RWPE1 (cell line): Measurements from ENCODE around the gene CDH10.

Experiments used
- CTCF ChIA-PET: fragments of 350-600 bp; sonication (Branson Sonifier 250); formaldehyde crosslinking; extraction: SDS; loops from one replicate; lab custom pipeline; 2021; lab: Yijun Ruan, JAX
- POLR2A ChIA-PET: fragments of 400-600 bp; formaldehyde crosslinking; extraction: SDS; loops from one replicate; lab custom pipeline; 2020; ENCODE audit warnings: antibody characterized with exemption; ENCODE audit not compliant: low non-redundant PET; lab: Yijun Ruan, JAX
- DNase-seq: peaks from one replicate; pipeline ENCODE4 v3.0.0; 2012; ENCODE audit warnings: low spot score
- H3K27ac ChIP-seq: fragments of 450-650 bp; 2 replicates; pipeline ENCODE4 v1.5.1; 2017
- TF ChIP-seq, protein P1 (sequence below): fragments of 450-650 bp; conservative IDR thresholded peaks from 2 replicates; pipeline ENCODE4 v1.5.1; 2017; ENCODE audit warnings: low read depth, mild to moderate bottlenecking

The CDH10 gene

DNA sequence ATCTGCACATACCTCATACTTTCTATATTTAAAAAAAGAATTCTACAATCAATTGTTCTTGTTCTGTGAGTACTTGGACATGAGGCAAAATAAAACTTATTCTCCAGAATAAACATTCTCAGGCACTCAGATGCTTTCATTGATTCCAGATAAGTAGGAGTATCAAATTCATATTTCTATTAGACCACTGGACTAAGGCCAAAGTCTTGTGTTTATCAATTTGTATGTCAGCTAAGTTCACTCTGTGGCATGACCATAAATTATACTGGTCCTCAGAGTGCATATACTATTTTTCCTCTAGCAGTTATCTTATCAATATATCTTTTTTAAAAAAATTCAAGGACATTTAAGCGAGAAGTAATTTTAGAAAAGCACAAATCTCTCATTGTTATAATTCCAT lies 28.2 kb downstream of the CDH10 start:
- TF ChIP-seq, protein P1, sequence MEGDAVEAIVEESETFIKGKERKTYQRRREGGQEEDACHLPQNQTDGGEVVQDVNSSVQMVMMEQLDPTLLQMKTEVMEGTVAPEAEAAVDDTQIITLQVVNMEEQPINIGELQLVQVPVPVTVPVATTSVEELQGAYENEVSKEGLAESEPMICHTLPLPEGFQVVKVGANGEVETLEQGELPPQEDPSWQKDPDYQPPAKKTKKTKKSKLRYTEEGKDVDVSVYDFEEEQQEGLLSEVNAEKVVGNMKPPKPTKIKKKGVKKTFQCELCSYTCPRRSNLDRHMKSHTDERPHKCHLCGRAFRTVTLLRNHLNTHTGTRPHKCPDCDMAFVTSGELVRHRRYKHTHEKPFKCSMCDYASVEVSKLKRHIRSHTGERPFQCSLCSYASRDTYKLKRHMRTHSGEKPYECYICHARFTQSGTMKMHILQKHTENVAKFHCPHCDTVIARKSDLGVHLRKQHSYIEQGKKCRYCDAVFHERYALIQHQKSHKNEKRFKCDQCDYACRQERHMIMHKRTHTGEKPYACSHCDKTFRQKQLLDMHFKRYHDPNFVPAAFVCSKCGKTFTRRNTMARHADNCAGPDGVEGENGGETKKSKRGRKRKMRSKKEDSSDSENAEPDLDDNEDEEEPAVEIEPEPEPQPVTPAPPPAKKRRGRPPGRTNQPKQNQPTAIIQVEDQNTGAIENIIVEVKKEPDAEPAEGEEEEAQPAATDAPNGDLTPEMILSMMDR = no peak
- POLR2A ChIA-PET = no interaction called here
- H3K27ac ChIP-seq = no peak overlapping the region
- DNase-seq = no peak
- CTCF ChIA-PET = no interaction called here

DNA sequence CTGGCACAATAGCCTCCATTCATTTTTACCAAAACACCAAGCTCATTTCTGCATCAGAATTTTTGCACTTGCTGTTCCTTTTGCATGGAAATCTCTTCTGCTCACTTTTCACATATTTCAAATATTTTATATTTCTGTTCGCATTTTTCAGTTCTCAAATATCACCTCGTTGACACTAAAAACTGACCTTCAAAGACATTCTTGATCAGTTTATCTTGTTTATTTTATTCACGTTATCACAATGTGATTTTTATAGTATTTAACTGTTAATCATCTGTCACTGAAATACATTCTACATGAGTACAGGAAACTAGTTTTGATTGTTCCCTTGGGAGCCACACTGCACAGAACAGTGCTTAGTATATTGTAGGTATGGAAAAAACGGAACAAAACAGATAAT lies 29.6 kb downstream of the CDH10 start:
- H3K27ac ChIP-seq = no peak overlapping the region
- DNase-seq = no peak
- TF ChIP-seq, protein P1 = no peak
- ChIA-PET POLR2A (no interaction called here), CTCF (interaction anchor here (0.7 kb wide), 1 partner anchor 1931 kb away, joined by 4 read pairs; no protein-coding TSS in a partner anchor)

DNA sequence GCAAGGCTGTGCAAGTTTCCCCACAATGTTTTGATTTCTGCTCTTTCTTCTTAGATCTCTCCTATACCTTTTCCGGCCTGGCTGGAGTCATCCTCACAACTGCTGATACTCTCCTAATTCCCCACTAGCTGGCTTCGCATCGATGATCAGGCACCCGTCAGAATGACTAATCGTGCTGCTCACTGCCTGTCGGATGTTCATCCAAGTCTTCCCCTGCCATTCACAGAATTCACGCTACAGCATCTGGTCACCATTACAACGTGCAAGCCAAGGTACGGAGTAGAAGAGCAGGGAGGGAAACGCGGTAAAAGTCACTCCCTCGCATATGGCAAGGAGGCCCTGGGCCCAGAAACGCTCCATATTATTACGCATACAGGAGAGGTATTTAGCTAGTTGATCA lies 35.1 kb downstream of the CDH10 start:
- H3K27ac ChIP-seq = no peak overlapping the region
- DNase-seq = no peak
- ChIA-PET CTCF (interaction anchor here (0.5 to 0.7 kb wide), 3 partner anchors 89 to 1505 kb away, joined by 3 read pairs; no protein-coding TSS in a partner anchor), POLR2A (no interaction called here)
- TF ChIP-seq, protein P1 = no peak

DNA sequence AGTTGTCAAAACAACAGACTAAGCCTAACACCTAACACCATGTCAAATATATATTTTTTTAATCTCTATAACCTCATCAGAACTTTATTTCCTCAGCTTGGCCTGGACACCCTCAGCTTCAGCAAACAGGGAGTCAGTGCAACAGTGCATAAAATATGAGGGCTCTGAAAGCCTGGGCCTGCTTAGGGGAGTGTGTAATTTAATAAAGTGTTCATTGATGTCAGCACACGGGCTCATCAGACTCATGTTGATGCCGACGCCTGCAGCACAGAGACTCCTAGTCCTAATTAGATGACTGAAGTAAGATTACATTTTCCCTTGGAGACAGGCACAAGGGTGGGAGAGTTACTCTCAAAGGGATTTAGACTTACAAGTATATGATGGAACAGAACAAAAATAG lies 37.8 kb downstream of the CDH10 start:
- H3K27ac ChIP-seq = no peak overlapping the region
- DNase-seq = no peak
- ChIA-PET POLR2A (no interaction called here), CTCF (no interaction called here)
- TF ChIP-seq, protein P1 = no peak

DNA sequence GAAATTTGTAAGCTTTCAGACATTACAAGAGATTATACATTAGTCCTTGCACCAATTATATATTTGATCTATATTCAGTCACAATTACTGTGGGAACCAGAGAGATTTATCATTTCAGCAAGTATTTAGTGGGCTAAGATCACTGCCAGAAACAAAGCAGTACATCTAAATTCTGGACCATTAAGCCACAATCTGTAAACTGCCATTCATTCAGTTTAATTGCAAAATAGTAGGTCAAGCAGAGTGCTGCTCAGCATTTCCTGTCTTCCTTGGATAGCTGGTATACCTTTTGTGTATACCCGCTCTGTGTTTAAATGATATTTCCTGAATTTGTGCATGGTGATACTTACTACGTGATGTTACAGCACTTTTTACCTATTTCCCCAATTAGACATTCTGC lies 42.6 kb downstream of the CDH10 start:
- CTCF ChIA-PET = no interaction called here
- POLR2A ChIA-PET = no interaction called here
- no peak for DNase-seq
- H3K27ac ChIP-seq = no peak overlapping the region
- TF ChIP-seq, protein P1 = no peak

DNA sequence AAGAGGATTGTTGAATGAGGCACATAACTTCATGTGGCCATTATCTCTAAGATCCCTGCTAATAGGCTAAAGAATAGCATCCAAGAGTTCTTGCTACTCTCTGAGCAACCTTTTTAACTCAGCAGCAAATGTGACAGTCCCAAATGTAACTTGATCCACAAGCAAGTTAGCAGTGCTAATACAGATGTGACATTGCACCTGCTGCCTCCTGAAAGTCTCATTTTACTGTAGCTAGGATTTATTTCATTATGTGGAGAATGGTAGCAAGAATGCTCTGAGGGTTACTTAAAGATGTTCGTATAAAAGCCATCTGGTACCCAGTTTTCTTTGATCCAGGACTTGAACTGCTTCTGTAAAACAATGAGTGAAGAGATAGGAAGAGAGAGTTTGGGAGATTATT lies 45.8 kb downstream of the CDH10 start:
- POLR2A ChIA-PET = no interaction called here
- DNase-seq = no peak
- H3K27ac ChIP-seq = no peak overlapping the region
- CTCF ChIA-PET = no interaction called here
- TF ChIP-seq, protein P1 = no peak

DNA sequence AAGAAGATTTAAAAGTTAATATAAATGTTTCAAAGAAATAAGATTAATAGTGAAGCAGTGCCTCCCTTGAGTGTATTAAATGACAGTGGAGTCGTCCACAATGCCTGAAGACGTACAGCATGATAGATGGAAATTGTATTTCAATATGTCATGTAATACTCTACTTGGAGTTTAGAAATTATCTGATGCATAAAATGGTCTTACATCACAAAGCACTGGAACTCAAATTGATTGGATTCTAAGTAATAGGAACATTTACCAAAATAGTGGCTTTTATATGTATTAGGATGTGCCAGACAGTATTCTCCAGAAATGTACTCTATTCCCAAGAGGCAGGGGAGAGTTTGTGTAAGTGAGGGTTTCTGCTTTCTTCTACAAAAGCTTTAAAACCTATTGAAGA lies 49.4 kb downstream of the CDH10 start:
- CTCF ChIA-PET = no interaction called here
- H3K27ac ChIP-seq = no peak overlapping the region
- POLR2A ChIA-PET = no interaction called here
- DNase-seq = no peak
- TF ChIP-seq, protein P1 = no peak
